IPS-15b (cell line): ENCODE measurements around the gene CCDC102A.
"Not testable (repeated sequence)": the region's sequence is repeated elsewhere in the genome, so short reads cannot be mapped to it uniquely, and the experiment has no call there.

ENCODE experiments used
- H3K27me3 ChIP-seq: one replicate; pipeline ENCODE4 v1.6.1; 2013; ENCODE audit warnings: low read length; ENCODE audit not compliant: control insufficient read depth, insufficient read depth
- H3K36me3 ChIP-seq: one replicate; pipeline ENCODE4 v1.6.1; 2013; ENCODE audit warnings: low read length; ENCODE audit not compliant: control insufficient read depth, insufficient read depth
- H3K4me1 ChIP-seq: one replicate; pipeline ENCODE4 v1.6.1; 2013; ENCODE audit warnings: mild to moderate bottlenecking, low read length; ENCODE audit not compliant: control insufficient read depth, insufficient read depth
- H3K4me3 ChIP-seq: one replicate; pipeline ENCODE4 v1.5.1; 2013; ENCODE audit warnings: low read depth, low read length
- H3K9ac ChIP-seq: one replicate; pipeline ENCODE4 v1.6.1; 2013; ENCODE audit warnings: low read depth, mild to moderate bottlenecking, low read length
- H3K9me3 ChIP-seq: one replicate; pipeline ENCODE4 v1.6.1; 2013; ENCODE audit warnings: mild to moderate bottlenecking, low read length; ENCODE audit not compliant: control insufficient read depth, insufficient read depth

Gene CCDC102A

DNA sequence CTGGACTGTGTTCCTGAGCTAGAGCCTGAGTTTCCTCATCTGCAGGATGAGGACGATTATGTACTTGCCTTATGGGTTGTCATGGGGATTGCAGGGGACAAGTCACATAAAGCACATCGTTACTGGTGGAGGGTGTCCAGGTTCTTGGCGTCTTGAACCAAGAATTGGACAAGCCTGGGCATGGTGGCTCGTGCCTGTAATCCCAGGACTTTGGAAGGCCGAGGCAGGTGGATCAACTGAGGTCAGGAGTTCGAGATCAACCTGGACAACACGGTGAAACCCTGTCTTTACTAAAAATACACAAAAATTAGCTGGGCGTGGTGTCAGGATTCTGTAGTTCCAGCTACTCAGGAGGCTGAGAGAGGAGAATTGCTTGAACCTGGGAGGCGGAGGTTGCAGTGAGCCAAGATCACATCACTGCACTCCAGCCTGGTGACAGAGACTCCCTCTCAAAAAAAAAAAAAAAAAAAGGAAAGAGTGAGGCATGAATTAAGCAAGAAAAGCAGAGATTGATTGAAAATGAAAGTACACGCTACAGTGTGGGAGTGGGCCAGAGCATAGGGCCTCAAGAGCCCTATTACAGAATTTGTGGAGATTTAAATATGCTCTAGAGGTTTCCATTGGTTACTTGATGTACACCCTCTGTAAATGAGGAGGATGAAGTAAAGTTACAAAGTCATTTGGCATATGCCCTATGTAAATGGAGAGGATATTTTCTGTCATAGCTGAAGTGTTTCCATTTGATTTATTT lies 36.8 kb upstream of the CCDC102A start:
- H3K4me3 ChIP-seq: no peak overlapping the region
- no peak overlapping the region for H3K9ac ChIP-seq
- no peaks in the 10 kb centered on the region for H3K4me1 ChIP-seq
- peaks cover 8% of the 10 kb centered on the region for H3K36me3 ChIP-seq
- H3K27me3 ChIP-seq: no peaks in the 10 kb centered on the region
- H3K9me3 ChIP-seq: no peaks in the 10 kb centered on the region

DNA sequence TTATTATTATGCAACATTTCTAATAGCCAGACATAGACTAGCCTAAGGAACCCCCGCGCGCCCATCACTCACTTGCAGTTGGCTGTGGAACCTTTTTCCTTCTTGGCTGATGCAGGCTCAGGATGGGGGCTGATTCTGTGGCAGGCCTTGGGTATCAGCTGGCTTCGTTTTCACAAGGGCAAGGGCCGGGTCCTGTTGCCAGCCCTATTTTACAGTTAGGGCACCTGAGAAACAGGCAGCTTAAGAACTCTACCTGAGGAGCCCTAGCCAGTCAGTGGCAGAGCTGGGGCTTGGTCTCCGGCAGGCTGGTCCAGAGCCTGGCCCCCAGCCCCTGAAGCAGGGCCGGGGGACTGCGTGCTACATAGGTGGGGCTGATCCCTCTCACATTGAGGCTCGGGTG lies 34.7 kb upstream of the CCDC102A start:
- Histone ChIP-seq H3K4me3 (no peak overlapping the region), H3K9me3 (no peaks in the 10 kb centered on the region), H3K9ac (no peak overlapping the region), H3K36me3 (peaks cover 8% of the 10 kb centered on the region), H3K27me3 (no peaks in the 10 kb centered on the region), H3K4me1 (no peaks in the 10 kb centered on the region)

DNA sequence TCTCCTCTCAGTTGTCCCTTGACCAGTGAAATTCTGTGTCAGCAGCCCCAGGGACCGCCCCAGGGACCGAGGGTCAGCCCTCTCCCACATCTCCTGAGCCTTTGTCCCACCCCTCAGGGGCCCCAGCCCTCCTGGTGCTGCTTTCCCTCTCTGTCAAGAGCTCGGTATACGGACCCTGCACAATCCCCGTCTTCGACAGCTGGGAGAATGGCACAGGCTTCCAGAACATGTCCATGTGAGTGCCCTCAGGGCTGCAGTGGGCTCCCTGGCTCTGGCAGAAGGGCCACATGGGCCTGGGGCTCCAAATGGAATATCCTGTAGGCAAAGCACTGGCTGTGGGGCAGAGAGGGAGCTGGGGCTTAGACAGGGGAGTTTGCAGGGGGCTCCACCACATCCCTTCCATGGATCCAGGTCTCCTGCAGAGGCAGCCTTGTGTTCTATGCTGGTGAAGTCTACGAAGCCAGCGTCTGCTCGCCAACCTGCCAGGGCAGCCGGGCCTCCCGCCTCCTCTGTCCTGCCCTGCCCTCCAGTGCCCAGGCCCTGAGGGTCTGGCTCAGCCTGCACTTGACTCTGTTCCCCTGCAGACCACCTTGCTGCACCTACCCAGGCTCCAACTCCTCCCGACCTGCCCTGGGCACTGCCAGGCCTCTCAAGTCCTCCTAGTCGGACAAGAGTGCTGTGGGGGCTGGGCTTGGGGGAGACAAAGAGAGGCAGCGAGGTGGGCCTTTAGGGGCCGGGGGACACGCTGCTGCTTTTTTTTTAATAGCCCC lies 34.1 kb upstream of the CCDC102A start:
- Histone ChIP-seq H3K4me3 (no peak overlapping the region), H3K9ac (no peak overlapping the region), H3K36me3 (peaks cover 8% of the 10 kb centered on the region), H3K9me3 (no peaks in the 10 kb centered on the region), H3K4me1 (no peaks in the 10 kb centered on the region), H3K27me3 (no peaks in the 10 kb centered on the region)

GRCh38 chr16:57569306-57569946 lies 33.1 kb upstream of the CCDC102A start:
- Histone ChIP-seq H3K9me3 (no peaks in the 10 kb centered on the region), H3K9ac (no peak overlapping the region), H3K4me3 (no peak overlapping the region), H3K4me1 (no peaks in the 10 kb centered on the region), H3K36me3 (peaks cover 8% of the 10 kb centered on the region), H3K27me3 (no peaks in the 10 kb centered on the region)

- H3K4me1 ChIP-seq, H3K4me3 ChIP-seq, H3K36me3 ChIP-seq, H3K9me3 ChIP-seq, H3K9ac ChIP-seq, H3K27me3 ChIP-seq: not testable (repeated sequence)
These were observed 32.4 kb upstream of the CCDC102A start for GRCh38 chr16:57568772-57569171.

- Histone ChIP-seq H3K36me3 (peaks cover 8% of the 10 kb centered on the region), H3K4me1 (no peaks in the 10 kb centered on the region), H3K9ac (no peak overlapping the region), H3K9me3 (no peaks in the 10 kb centered on the region), H3K27me3 (no peaks in the 10 kb centered on the region), H3K4me3 (no peak overlapping the region)
These were observed 31.9 kb upstream of the CCDC102A start for GRCh38 chr16:57568173-57568678.

- Histone ChIP-seq H3K4me3 (no peak overlapping the region), H3K4me1 (no peaks in the 10 kb centered on the region), H3K27me3 (no peaks in the 10 kb centered on the region), H3K36me3 (peaks cover 8% of the 10 kb centered on the region), H3K9ac (no peak overlapping the region), H3K9me3 (no peaks in the 10 kb centered on the region)
These were observed 31.3 kb upstream of the CCDC102A start for GRCh38 chr16:57567691-57568090.

DNA sequence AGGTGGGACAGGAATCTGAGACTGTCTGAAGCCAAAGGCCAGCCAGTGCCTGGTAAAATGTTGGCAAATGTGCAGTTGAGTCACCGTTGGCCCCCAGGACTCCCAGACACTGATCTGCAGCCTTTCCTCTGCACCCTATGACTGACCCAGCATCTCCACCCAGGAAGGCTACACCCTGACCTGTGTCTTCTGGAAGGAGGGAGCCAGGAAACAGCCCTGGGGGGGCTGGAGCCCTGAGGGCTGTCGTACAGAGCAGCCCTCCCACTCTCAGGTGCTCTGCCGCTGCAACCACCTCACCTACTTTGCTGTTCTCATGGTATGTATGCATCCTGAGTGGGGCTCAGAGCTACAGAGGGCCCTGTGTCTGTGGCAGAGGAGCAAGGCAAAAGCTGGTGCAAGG lies 30.1 kb upstream of the CCDC102A start:
- H3K4me3 ChIP-seq: no peak overlapping the region
- no peaks in the 10 kb centered on the region for H3K9me3 ChIP-seq
- peaks cover 8% of the 10 kb centered on the region for H3K36me3 ChIP-seq
- H3K9ac ChIP-seq: no peak overlapping the region
- no peaks in the 10 kb centered on the region for H3K27me3 ChIP-seq
- no peaks in the 10 kb centered on the region for H3K4me1 ChIP-seq

DNA sequence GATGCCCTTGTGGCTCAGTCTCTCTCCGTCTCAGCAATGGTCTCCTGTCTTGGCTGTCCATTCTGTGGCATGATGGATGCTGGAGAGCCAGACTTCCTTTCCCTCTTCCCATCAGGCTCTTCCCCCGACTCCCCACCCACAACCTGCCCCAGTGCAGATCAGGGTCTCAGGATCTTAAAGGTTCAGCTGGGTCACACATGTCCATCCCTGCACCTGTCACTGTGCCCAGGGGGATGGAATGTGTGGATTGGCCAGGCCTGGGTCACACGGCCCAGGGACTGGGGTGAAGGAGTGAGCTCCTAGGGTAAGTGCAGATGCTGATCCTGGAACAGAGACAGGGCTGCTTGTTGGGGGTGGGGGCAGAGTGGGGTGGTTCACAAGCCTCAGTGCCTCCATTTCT lies 29.1 kb upstream of the CCDC102A start:
- Histone ChIP-seq H3K9me3 (no peaks in the 10 kb centered on the region), H3K4me3 (no peak overlapping the region), H3K4me1 (no peaks in the 10 kb centered on the region), H3K36me3 (peaks cover 8% of the 10 kb centered on the region), H3K9ac (no peak overlapping the region), H3K27me3 (no peaks in the 10 kb centered on the region)

- peaks cover 8% of the 10 kb centered on the region for H3K36me3 ChIP-seq
- no peak overlapping the region for H3K9ac ChIP-seq
- no peaks in the 10 kb centered on the region for H3K9me3 ChIP-seq
- H3K27me3 ChIP-seq: no peaks in the 10 kb centered on the region
- no peak overlapping the region for H3K4me3 ChIP-seq
- no peaks in the 10 kb centered on the region for H3K4me1 ChIP-seq
These were observed 28.4 kb upstream of the CCDC102A start for GRCh38 chr16:57564571-57565270.

GRCh38 chr16:57563761-57564160 lies 27.4 kb upstream of the CCDC102A start:
- no peaks in the 10 kb centered on the region for H3K4me1 ChIP-seq
- no peak overlapping the region for H3K4me3 ChIP-seq
- peaks cover 6% of the 10 kb centered on the region for H3K36me3 ChIP-seq
- H3K9ac ChIP-seq: no peak overlapping the region
- H3K27me3 ChIP-seq: no peaks in the 10 kb centered on the region
- H3K9me3 ChIP-seq: no peaks in the 10 kb centered on the region
